GM12878 (cell line): ENCODE data around the gene ZNF653. TPM values are rescaled to one million over a fixed set of nuclear protein-coding genes. Genes with fewer than 3 reads are reported as not detected.

ENCODE experiments used
- ATAC-seq: fragments of 200-7000 bp; cut with Tn5 transposase; 3 replicates; pipeline ENCODE4 v1.9.1; 2020; ENCODE audit warnings: mild to moderate bottlenecking, moderate library complexity
- BruUV-seq: library from RNA; stranded (reverse); fragments of 400-500 nt; replicated peaks from 2 replicates; lab custom pipeline; 2021; lab: Mats Ljungman, UMichigan
- CTCF ChIA-PET: fragments of 300-600 bp; sonication (Branson Sonifier 250); formaldehyde crosslinking; extraction: SDS; loops from one replicate; lab custom pipeline; 2021; ENCODE audit warnings: inconsistent platforms; lab: Yijun Ruan, JAX
- POLR2A ChIA-PET: fragments of 350-600 bp; formaldehyde crosslinking; extraction: SDS; loops from one replicate; lab custom pipeline; 2021; ENCODE audit warnings: inconsistent platforms; lab: Charles Lee
- RAD21 ChIA-PET: fragments of 300-600 bp; sonication (Branson Sonifier 250); formaldehyde crosslinking; loops from one replicate; lab custom pipeline; 2023; ENCODE audit warnings: antibody characterized with exemption; ENCODE audit not compliant: unreplicated experiment; lab: Charles Lee
- SMC1A ChIA-PET: fragments of 300-600 bp; sonication (Branson Sonifier 250); formaldehyde crosslinking; loops from one replicate; lab custom pipeline; 2023; ENCODE audit not compliant: unreplicated experiment, uncharacterized antibody; lab: Charles Lee
- DNase-seq: peaks from one replicate; pipeline ENCODE4 v3.0.0-alpha.2; 2011; ENCODE audit warnings: low read depth, low spot score
- FAIRE-seq: peaks from 3 replicates; lab custom pipeline; 2011; peaks lifted over from hg19 to GRCh38; lab: Jason Lieb, UNC
- H2AFZ ChIP-seq: 2 replicates; pipeline ENCODE4 v1.6.0; 2011; ENCODE audit warnings: low read depth, low read length, control low read depth; ENCODE audit not compliant: control insufficient read depth
- H3K27ac ChIP-seq: 2 replicates; pipeline ENCODE4 v1.5.1; 2011; ENCODE audit warnings: control low read depth; ENCODE audit not compliant: control insufficient read depth, insufficient read depth
- H3K27me3 ChIP-seq, 2 experiments: replicated peaks in 1 of 2; 2 replicates each; pipeline versions ENCODE4 v1.6.0 to v1.6.1; 2011; ENCODE audit warnings: low read length in 1 of 2; ENCODE audit not compliant: control insufficient read depth in 2 of 2, insufficient read depth in 2 of 2
- H3K36me3 ChIP-seq, 2 experiments: 2 replicates each; pipeline ENCODE4 v1.5.1; 2011; ENCODE audit warnings: low read length in 1 of 2; ENCODE audit not compliant: control insufficient read depth in 2 of 2, insufficient read depth in 2 of 2
- H3K4me1 ChIP-seq: 2 replicates; pipeline ENCODE4 v1.6.1; 2011; ENCODE audit warnings: mild to moderate bottlenecking, low read length, moderate library complexity, mixed read lengths; ENCODE audit not compliant: control insufficient read depth, insufficient read depth
- H3K4me2 ChIP-seq: 2 replicates; pipeline ENCODE4 v1.6.0; 2011; ENCODE audit warnings: control low read depth; ENCODE audit not compliant: control insufficient read depth, insufficient read depth
- H3K4me3 ChIP-seq: fragments of 200-600 bp; sonication (generic); 2 replicates; pipeline ENCODE4 v1.5.1; 2016
- H3K79me2 ChIP-seq: 2 replicates; pipeline ENCODE4 v1.6.0; 2011; ENCODE audit warnings: low read length; ENCODE audit not compliant: control insufficient read depth, insufficient read depth
- H3K9ac ChIP-seq: 2 replicates; pipeline ENCODE4 v1.8.0; 2011; ENCODE audit warnings: low read length, control low read depth, mixed read lengths; ENCODE audit not compliant: control insufficient read depth, insufficient read depth
- H3K9me3 ChIP-seq: replicated peaks from 3 replicates; pipeline ENCODE4 v1.5.1; 2011; ENCODE audit warnings: mild to moderate bottlenecking, low read length; ENCODE audit not compliant: control insufficient read depth, insufficient read depth
- H4K20me1 ChIP-seq: 2 replicates; pipeline ENCODE4 v1.6.0; 2011; ENCODE audit not compliant: control insufficient read depth, insufficient read depth
- CHD4 ChIP-seq: fragments of 200-600 bp; sonication (generic); IDR thresholded peaks from 2 replicates; pipeline ENCODE4 v1.6.1; 2016; ENCODE audit warnings: mild to moderate bottlenecking
- CREB1 ChIP-seq: IDR thresholded peaks from 2 replicates; pipeline ENCODE4 v1.6.1; 2012; ENCODE audit warnings: low read depth, mild to moderate bottlenecking, inconsistent platforms
- RAD21 ChIP-seq: IDR thresholded peaks from 2 replicates; pipeline ENCODE4 v1.6.1; 2011; ENCODE audit warnings: mild to moderate bottlenecking, low read depth, low read length, moderate library complexity; ENCODE audit not compliant: insufficient read depth
- RB1 ChIP-seq: fragments of 450-650 bp; formaldehyde crosslinking; IDR thresholded peaks from 2 replicates; pipeline ENCODE4 v1.6.1; 2017; ENCODE audit warnings: mild to moderate bottlenecking, borderline replicate concordance
- TCF12 ChIP-seq: IDR thresholded peaks from 2 replicates; pipeline ENCODE4 v1.6.1; 2011; ENCODE audit warnings: low read depth, mild to moderate bottlenecking, low read length
- ZNF207 ChIP-seq: fragments of 450-650 bp; IDR thresholded peaks from 2 replicates; pipeline ENCODE4 v1.6.1; 2014; ENCODE audit warnings: antibody characterized with exemption, mild to moderate bottlenecking, borderline replicate concordance
- WGBS: methylation state at CpG from one replicate; pipeline ENCODE4 v1.1.6; 2016; ENCODE audit warnings: low lambda C conversion rate; ENCODE audit not compliant: insufficient replicate concordance, insufficient coverage; ENCODE audit errors: missing lambda C conversion rate; 5-methylcytosine and 5-hydroxymethylcytosine counted together
- in situ Hi-C: fragments of 300-500 bp; cut with MboI; formaldehyde crosslinking; loops from 9 replicates; pipeline ENCODE4 v1.14.3; 2018; ENCODE audit warnings: mixed read lengths
- intact Hi-C: fragments of 100-400 bp; cut with micrococcal nuclease; formaldehyde crosslinking; loops from one replicate; pipeline ENCODE4 v1.14.2; 2022; ENCODE audit not compliant: unreplicated experiment
- polyA plus RNA-seq, 11 experiments: library from polyadenylated mRNA; depleted of rRNA in 4 of 11; unstranded in 6 of 11; stranded (reverse) in 5 of 11; fragments of >200 nt; fragmentation: Nextera tagmentation in 4 of 11; fragmentation: Illumina TruSeq in 1 of 11; extraction: Ambion mirVana in 4 of 11; extraction: Trizol in 1 of 11; gene quantifications; 1 replicate in 1 of 11; 2 replicates in 10 of 11; pipeline versions ENCODE4 v1.2.1 to v1.2.3, GENCODE V29; 2011 to 2016; ENCODE audit warnings: inconsistent platforms in 2 of 11, missing spikeins in 2 of 11, low read depth in 1 of 11
- total RNA-seq, 4 experiments: library from RNA; depleted of rRNA in 3 of 4; stranded (reverse); fragments of >200 nt in 3 of 4; fragmentation: Illumina TruSeq in 1 of 4; extraction: Trizol in 1 of 4; gene quantifications; 2 replicates each; pipeline versions ENCODE4 v1.2.1 to v1.2.3, GENCODE V29; 2013 to 2021
- TF ChIP-seq, protein P1 (sequence below): IDR thresholded peaks from 2 replicates; pipeline ENCODE4 v1.6.1; 2012; ENCODE audit warnings: low read depth, low read length, improper control_type of control experiment

The ZNF653 gene
- total and polyA plus RNA-seq, 10 of the 15 experiments (the other 5 are each of a cell fraction or from before 2014, with no cell fraction given): 2.2 to 13.2 (median 6.7) TPM; not detected in 2

- H3K4me3 ChIP-seq: peak overlapping the region; percentile 83
- peaks cover 4% of the 10 kb centered on the region for H3K79me2 ChIP-seq
- ChIA-PET RAD21 (interaction anchor here (0.6 kb wide), 1 partner anchor 54 kb away, joined by 3 read pairs; the partner anchor contains the start of gene ELOF1), SMC1A (interaction anchor here (1.2 kb wide), 1 partner anchor 55 kb away, joined by 3 read pairs; no protein-coding TSS in a partner anchor), CTCF (no interaction called here), POLR2A (no interaction called here)
- FAIRE-seq (no peak), DNase-seq (no peak), ATAC-seq (no peak)
- no peak overlapping the region for H3K27ac ChIP-seq
- peak overlapping the region; percentile 5; the same call in 1 of the 2 replicates for H2AFZ ChIP-seq
- in situ Hi-C loops: no loop called here
- no TSS peak for BruUV-seq
- no peaks in the 10 kb centered on the region for H3K36me3 ChIP-seq
- H3K9ac ChIP-seq: peak overlapping the region; percentile 54
- intact Hi-C loops: loop anchor here (1.0 kb wide), 1 partner anchor 69 kb away; the partner anchor contains the start of genes ODAD3 and PRKCSH
- no peaks in the 10 kb centered on the region for H3K27me3 ChIP-seq
- no peaks in the 10 kb centered on the region for H3K9me3 ChIP-seq
- peak overlapping the region; percentile 78 for H3K4me2 ChIP-seq
- H3K4me1 ChIP-seq: no peaks in the 10 kb centered on the region
- TF ChIP-seq RAD21 (no peak), CHD4 (no peak), RB1 (0 out of 2 replicates have a peak, but pooled peaks have one; percentile 22), ZNF207 (0 out of 2 replicates have a peak, but pooled peaks have one; percentile 37), TCF12 (no peak), CREB1 (no peak)
- TF ChIP-seq, protein P1, sequence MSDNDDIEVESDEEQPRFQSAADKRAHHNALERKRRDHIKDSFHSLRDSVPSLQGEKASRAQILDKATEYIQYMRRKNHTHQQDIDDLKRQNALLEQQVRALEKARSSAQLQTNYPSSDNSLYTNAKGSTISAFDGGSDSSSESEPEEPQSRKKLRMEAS: no peak
- H4K20me1 ChIP-seq: no peaks in the 10 kb centered on the region
- 69% methylated on average over 7 of the region's 7 CpGs for WGBS
These were observed 1.1 kb downstream of the ZNF653 start for GRCh38 chr19:11504502-11505031.
